ENCODE measurements around the gene ICAM4. TPM values are rescaled to one million over a fixed set of nuclear protein-coding genes. Genes with fewer than 3 reads are reported as not detected.

ICAM4 gene
- total and polyA plus RNA-seq, 2 of the 13 experiments (the other 11 are each of a cell fraction or from before 2014, with no cell fraction given) = 2.9 to 4.0 TPM

- TF ChIP-seq NR1H2 (CRISPR knock-in tag; IDR thresholded peaks at IDR 0.05; ENCODE audit: borderline replicate concordance, low read depth) = peak; percentile 67; the same call in 1 of the 2 replicates
- no peak for TF ChIP-seq EEA1 (CRISPR knock-in tag; IDR thresholded peaks at IDR 0.05; ENCODE audit: borderline replicate concordance)
- TF ChIP-seq IRX3 (CRISPR knock-in tag; IDR thresholded peaks at IDR 0.05; ENCODE audit: borderline replicate concordance, low read depth) = no peak
- 0 out of 2 replicates have a peak, but pooled peaks have one; percentile 2 for TF ChIP-seq ZNF142 (CRISPR knock-in tag; IDR thresholded peaks at IDR 0.05)
- no peak for TF ChIP-seq NFKBIZ (CRISPR knock-in tag; IDR thresholded peaks at IDR 0.05)
- no peak for TF ChIP-seq SOX13 (IDR thresholded peaks at IDR 0.05)
- no peak for TF ChIP-seq SOX13 (CRISPR knock-in tag; conservative IDR thresholded peaks at IDR 0.05 in 1 of 2, IDR thresholded peaks at IDR 0.05 in 1 of 2)
- TF ChIP-seq ZNF18 (CRISPR knock-in tag; IDR thresholded peaks at IDR 0.05; ENCODE audit: insufficient replicate concordance) = no peak
- no peak for TF ChIP-seq KLF9 (CRISPR knock-in tag; IDR thresholded peaks at IDR 0.05; ENCODE audit: low read depth)
- TF ChIP-seq ARNT2 (CRISPR knock-in tag; IDR thresholded peaks at IDR 0.05; ENCODE audit: low read depth) = peak; percentile 74
- no peak for TF ChIP-seq NR2F2 (IDR thresholded peaks at IDR 0.05; ENCODE audit: borderline replicate concordance, low read depth)
- no peak for TF ChIP-seq ARNTL (CRISPR knock-in tag; IDR thresholded peaks at IDR 0.05)
- TF ChIP-seq KLF16 (CRISPR knock-in tag; IDR thresholded peaks at IDR 0.05) = peak in 1 of 2 experiments; percentile 50; a peak in 1 of 4 replicates
- no peak for TF ChIP-seq ZSCAN20 (CRISPR knock-in tag; IDR thresholded peaks at IDR 0.05; ENCODE audit: borderline replicate concordance)
- TF ChIP-seq PBX3 (CRISPR knock-in tag; IDR thresholded peaks at IDR 0.05; ENCODE audit: borderline replicate concordance) = no peak
- no peak; the same call in 1 of the 2 replicates for TF ChIP-seq CHD2 (IDR thresholded peaks at IDR 0.05; ENCODE audit: low read depth, low read length)
- TF ChIP-seq DNMT3B (CRISPR knock-in tag; conservative IDR thresholded peaks at IDR 0.05) = no peak
- TF ChIP-seq ZNF451 (CRISPR knock-in tag; IDR thresholded peaks at IDR 0.05) = peak; percentile 13; the same call in 1 of the 2 replicates
- TF ChIP-seq NFYB (CRISPR knock-in tag; IDR thresholded peaks at IDR 0.05) = peak; percentile 78
- peak; percentile 76; the same call in 1 of the 2 replicates for TF ChIP-seq HOXA9 (CRISPR knock-in tag; IDR thresholded peaks at IDR 0.05; ENCODE audit: borderline replicate concordance)
- TF ChIP-seq PHB2 (IDR thresholded peaks at IDR 0.05; ENCODE audit: partially characterized antibody) = no peak
- TF ChIP-seq ZMYM3 (CRISPR knock-in tag; IDR thresholded peaks at IDR 0.05) = no peak
Measured at GRCh38 chr19:10332965-10333757, 46.4 kb downstream of the ICAM4 start, which contains the start of gene RAVER1 (continued).
